HEK293 (cell line): ENCODE results near the gene CD82.

Experiments used
- CTCF ChIA-PET: fragments of 350-600 bp; formaldehyde crosslinking; extraction: SDS; loops from one replicate; lab custom pipeline; 2021; ENCODE audit warnings: antibody characterized with exemption; lab: Yijun Ruan, JAX
- POLR2A ChIA-PET: fragments of 300-600 bp; formaldehyde crosslinking; extraction: SDS; loops from one replicate; lab custom pipeline; 2020; ENCODE audit warnings: antibody characterized with exemption, inconsistent platforms; lab: Yijun Ruan, JAX
- H3K27ac ChIP-seq: fragments of 200-500 bp; sonication (Bioruptor generic); 2 replicates; pipeline ENCODE4 v1.5.1; 2014; ENCODE audit warnings: low read depth, low read length, control low read depth, inconsistent platforms; ENCODE audit errors: extremely low read depth
- H3K36me3 ChIP-seq, 2 experiments: fragments of 200-500 bp in 1 of 2; sonication (Bioruptor generic) in 1 of 2; 1 replicate in 1 of 2; 2 replicates in 1 of 2; pipeline ENCODE4 v1.5.1; 2014 to 2017; ENCODE audit warnings: inconsistent platforms in 2 of 2, low read length in 2 of 2; ENCODE audit not compliant: control insufficient read depth in 2 of 2, insufficient read depth in 1 of 2
- H3K4me1 ChIP-seq: fragments of 200-500 bp; sonication (Bioruptor generic); 2 replicates; pipeline ENCODE4 v1.5.1; 2014; ENCODE audit warnings: mild to moderate bottlenecking, low read length, inconsistent platforms; ENCODE audit not compliant: control insufficient read depth, insufficient read depth
- H3K4me3 ChIP-seq: 2 replicates; pipeline ENCODE4 v1.5.1; 2011; ENCODE audit warnings: low read depth, mild to moderate bottlenecking, control low read depth, low read length, moderate library complexity
- H3K9me3 ChIP-seq: fragments of 200-500 bp; sonication (Bioruptor generic); 2 replicates; pipeline ENCODE4 v1.5.1; 2014; ENCODE audit warnings: low read depth, low read length, inconsistent platforms; ENCODE audit not compliant: control insufficient read depth, insufficient read depth
- EGR2 ChIP-seq: fragments of 450-650 bp; formaldehyde crosslinking; IDR thresholded peaks from 2 replicates; pipeline ENCODE4 v1.5.1; 2016; ENCODE audit warnings: low read depth, missing biosample characterization, missing genetic modification characterization
- FEZF1 ChIP-seq: fragments of 450-650 bp; formaldehyde crosslinking; IDR thresholded peaks from 2 replicates; pipeline ENCODE4 v1.5.1; 2016; ENCODE audit warnings: missing biosample characterization, missing genetic modification characterization
- KLF10 ChIP-seq: fragments of 450-650 bp; IDR thresholded peaks from 2 replicates; pipeline ENCODE4 v1.5.1; 2018; ENCODE audit warnings: missing biosample characterization, mild to moderate bottlenecking, missing genetic modification characterization
- MEIS1 ChIP-seq: sonication (generic); formaldehyde crosslinking; IDR thresholded peaks from 2 replicates; pipeline ENCODE4 v1.8.1; 2022; ENCODE audit warnings: missing genetic modification reagents, mild to moderate bottlenecking, borderline replicate concordance
- MYNN ChIP-seq: fragments of 450-650 bp; formaldehyde crosslinking; IDR thresholded peaks from 2 replicates; pipeline ENCODE4 v1.5.1; 2016; ENCODE audit warnings: missing biosample characterization, missing genetic modification characterization, borderline replicate concordance
- PRDM1 ChIP-seq: fragments of 450-650 bp; formaldehyde crosslinking; IDR thresholded peaks from 2 replicates; pipeline ENCODE4; 2016; ENCODE audit warnings: missing biosample characterization, missing genetic modification characterization
- PRDM4 ChIP-seq: fragments of 450-650 bp; formaldehyde crosslinking; IDR thresholded peaks from 2 replicates; pipeline ENCODE4 v1.5.1; 2017; ENCODE audit warnings: missing biosample characterization, missing genetic modification characterization
- SALL2 ChIP-seq: fragments of 450-650 bp; formaldehyde crosslinking; IDR thresholded peaks from 2 replicates; pipeline ENCODE4 v1.5.0; 2017; ENCODE audit warnings: missing biosample characterization, mild to moderate bottlenecking, missing genetic modification characterization, borderline replicate concordance
- SCRT2 ChIP-seq: fragments of 450-650 bp; formaldehyde crosslinking; IDR thresholded peaks from 2 replicates; pipeline ENCODE4 v1.5.1; 2016; ENCODE audit warnings: missing biosample characterization, missing genetic modification characterization
- ZBTB8A ChIP-seq: fragments of 450-650 bp; formaldehyde crosslinking; IDR thresholded peaks from 2 replicates; pipeline ENCODE4 v1.5.1; 2016; ENCODE audit warnings: missing biosample characterization, missing genetic modification characterization
- ZNF10 ChIP-seq: fragments of 450-650 bp; formaldehyde crosslinking; IDR thresholded peaks from 2 replicates; pipeline ENCODE4 v1.5.1; 2017; ENCODE audit warnings: missing biosample characterization, missing genetic modification characterization
- ZNF133 ChIP-seq: fragments of 450-650 bp; formaldehyde crosslinking; IDR thresholded peaks from 2 replicates; pipeline ENCODE4 v1.5.1; 2016; ENCODE audit warnings: missing biosample characterization, missing genetic modification characterization
- ZNF146 ChIP-seq: fragments of 450-650 bp; formaldehyde crosslinking; IDR thresholded peaks from 2 replicates; pipeline ENCODE4 v1.5.1; 2016; ENCODE audit warnings: missing biosample characterization, missing genetic modification characterization
- ZNF214 ChIP-seq: fragments of 450-650 bp; formaldehyde crosslinking; IDR thresholded peaks from 2 replicates; pipeline ENCODE4 v1.5.1; 2017; ENCODE audit warnings: missing biosample characterization, mild to moderate bottlenecking, missing genetic modification characterization, borderline replicate concordance
- ZNF274 ChIP-seq, 2 experiments: fragments of 200-500 bp in 1 of 2; fragments of 450-650 bp in 1 of 2; sonication (Bioruptor generic) in 1 of 2; formaldehyde crosslinking in 1 of 2; IDR thresholded peaks; 2 replicates each; pipeline versions ENCODE4 v1.5.1 to v1.6.1; 2014 to 2016; ENCODE audit warnings: borderline replicate concordance in 1 of 2, inconsistent platforms in 1 of 2, low read length in 1 of 2, missing biosample characterization in 1 of 2, missing genetic modification characterization in 1 of 2
- ZNF324 ChIP-seq: fragments of 450-650 bp; formaldehyde crosslinking; IDR thresholded peaks from 2 replicates; pipeline ENCODE4 v1.5.1; 2016; ENCODE audit warnings: missing biosample characterization, missing genetic modification characterization
- ZNF510 ChIP-seq: fragments of 450-650 bp; formaldehyde crosslinking; IDR thresholded peaks from 2 replicates; pipeline ENCODE4 v1.5.1; 2018; ENCODE audit warnings: mild to moderate bottlenecking, missing genetic modification characterization, missing biosample characterization; ENCODE audit not compliant: insufficient replicate concordance
- ZNF549 ChIP-seq: fragments of 450-650 bp; IDR thresholded peaks from 2 replicates; pipeline ENCODE4 v1.5.1; 2018; ENCODE audit warnings: missing biosample characterization, missing genetic modification characterization, mild to moderate bottlenecking, inconsistent platforms, moderate library complexity
- ZNF555 ChIP-seq: fragments of 450-650 bp; formaldehyde crosslinking; conservative IDR thresholded peaks from 2 replicates; pipeline ENCODE4 v1.5.1; 2017; ENCODE audit warnings: missing biosample characterization, mild to moderate bottlenecking, missing genetic modification characterization, inconsistent platforms
- ZNF677 ChIP-seq: fragments of 450-650 bp; IDR thresholded peaks from 2 replicates; pipeline ENCODE4 v1.5.0; 2018; ENCODE audit warnings: missing biosample characterization, mild to moderate bottlenecking, missing genetic modification characterization, moderate library complexity
- TF ChIP-seq, protein P1 (sequence below): fragments of 450-650 bp; formaldehyde crosslinking; IDR thresholded peaks from 2 replicates; pipeline ENCODE4 v1.5.1; 2016; ENCODE audit warnings: missing biosample characterization, missing genetic modification characterization

The CD82 gene

GRCh38 chr11:44575962-44576361 lies 10.5 kb downstream of the CD82 start (continued):
- no peak for TF ChIP-seq ZNF324 (tag by site-specific recombination)
- TF ChIP-seq MYNN (tag by site-specific recombination) = no peak
- no peak for TF ChIP-seq ZNF214 (tag by site-specific recombination)
- TF ChIP-seq ZBTB8A (tag by site-specific recombination) = no peak
- no peak for TF ChIP-seq ZNF549 (tag by site-specific recombination)
- no peak for TF ChIP-seq SCRT2 (tag by site-specific recombination)
- TF ChIP-seq, protein P1, sequence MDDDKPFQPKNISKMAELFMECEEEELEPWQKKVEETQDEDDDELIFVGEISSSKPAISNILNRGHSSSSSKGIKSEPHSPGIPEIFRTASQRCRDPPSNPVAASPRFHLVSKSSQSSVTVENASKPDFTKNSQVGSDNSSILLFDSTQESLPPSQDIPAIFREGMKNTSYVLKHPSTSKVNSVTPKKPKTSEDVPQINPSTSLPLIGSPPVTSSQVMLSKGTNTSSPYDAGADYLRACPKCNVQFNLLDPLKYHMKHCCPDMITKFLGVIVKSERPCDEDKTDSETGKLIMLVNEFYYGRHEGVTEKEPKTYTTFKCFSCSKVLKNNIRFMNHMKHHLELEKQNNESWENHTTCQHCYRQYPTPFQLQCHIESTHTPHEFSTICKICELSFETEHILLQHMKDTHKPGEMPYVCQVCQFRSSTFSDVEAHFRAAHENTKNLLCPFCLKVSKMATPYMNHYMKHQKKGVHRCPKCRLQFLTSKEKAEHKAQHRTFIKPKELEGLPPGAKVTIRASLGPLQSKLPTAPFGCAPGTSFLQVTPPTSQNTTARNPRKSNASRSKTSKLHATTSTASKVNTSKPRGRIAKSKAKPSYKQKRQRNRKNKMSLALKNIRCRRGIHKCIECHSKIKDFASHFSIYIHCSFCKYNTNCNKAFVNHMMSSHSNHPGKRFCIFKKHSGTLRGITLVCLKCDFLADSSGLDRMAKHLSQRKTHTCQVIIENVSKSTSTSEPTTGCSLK = no peak
- TF ChIP-seq EGR2 (tag by site-specific recombination) = no peak

DNA sequence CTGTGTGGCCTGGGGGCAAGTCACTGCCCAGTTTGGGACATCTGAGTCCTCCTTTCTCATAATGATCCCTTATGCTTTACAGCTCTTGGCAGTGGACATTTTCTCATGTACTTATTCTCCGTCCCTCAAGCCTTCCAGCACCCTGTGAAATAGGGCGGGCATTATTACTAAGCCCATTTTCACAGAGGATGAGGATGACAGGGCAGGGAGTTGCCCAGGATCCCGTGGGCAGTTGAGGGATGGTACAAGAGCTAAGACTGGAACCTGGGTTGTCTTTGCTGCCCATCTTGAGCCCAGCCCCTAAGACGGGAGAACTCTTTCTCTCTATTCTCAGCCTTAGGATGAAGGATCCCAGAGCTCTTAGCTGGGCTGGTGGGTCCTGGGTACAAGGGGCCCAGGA lies 11.2 kb downstream of the CD82 start:
- Histone ChIP-seq H3K4me3 (no peak overlapping the region), H3K27ac (no peak overlapping the region), H3K4me1 (no peaks in the 10 kb centered on the region), H3K9me3 (no peaks in the 10 kb centered on the region), H3K36me3 (no peaks in the 10 kb centered on the region)
- TF ChIP-seq ZNF10 (tag by site-specific recombination) (no peak), ZNF274 (IDR thresholded peaks at IDR 0.05; ENCODE audit: low read length) (no peak), ZNF274 (tag by site-specific recombination; IDR thresholded peaks at IDR 0.05; ENCODE audit: borderline replicate concordance) (no peak), SALL2 (tag by site-specific recombination) (no peak), ZNF555 (tag by site-specific recombination) (no peak), ZNF510 (tag by site-specific recombination) (no peak), ZNF677 (tag by site-specific recombination) (no peak), FEZF1 (tag by site-specific recombination) (no peak), MEIS1 (CRISPR knock-in tag) (no peak), PRDM1 (tag by site-specific recombination) (no peak), ZNF146 (no peak), PRDM4 (no peak), ZNF133 (tag by site-specific recombination) (no peak), KLF10 (no peak)
- TF ChIP-seq, all 188 proteins: peak for 0
- ChIA-PET POLR2A (no interaction called here), CTCF (interaction anchor here (0.5 to 1.6 kb wide), 3 partner anchors 21 to 119 kb away, joined by 3 to 4 read pairs (median 4); no protein-coding TSS in a partner anchor)
